GM12878 (cell line): Measurements from ENCODE around the gene SNCB.

ENCODE experiments used
- CHD2 ChIP-seq: IDR thresholded peaks from 2 replicates; pipeline ENCODE4 v1.6.1; 2011; ENCODE audit warnings: low read depth, low read length, improper control_type of control experiment, borderline replicate concordance
- MYC ChIP-seq: IDR thresholded peaks from 2 replicates; pipeline ENCODE4 v1.6.1; 2011; ENCODE audit warnings: mild to moderate bottlenecking, low read length, moderate library complexity, inconsistent platforms; ENCODE audit not compliant: insufficient read depth, insufficient replicate concordance, insufficient read length, severe bottlenecking
- NBN ChIP-seq: fragments of 450-650 bp; IDR thresholded peaks from 2 replicates; pipeline ENCODE4 v1.6.1; 2016
- TCF7 ChIP-seq: IDR thresholded peaks from 2 replicates; pipeline ENCODE4 v1.6.1; 2014; ENCODE audit warnings: antibody characterized with exemption, borderline replicate concordance
- YY1 ChIP-seq: IDR thresholded peaks from 2 replicates; pipeline ENCODE4 v1.6.1; 2011; ENCODE audit warnings: low read depth, mild to moderate bottlenecking, low read length
- ZNF207 ChIP-seq: fragments of 450-650 bp; IDR thresholded peaks from 2 replicates; pipeline ENCODE4 v1.6.1; 2014; ENCODE audit warnings: antibody characterized with exemption, mild to moderate bottlenecking, borderline replicate concordance
- TF ChIP-seq, protein P1 (sequence below): fragments of 450-650 bp; IDR thresholded peaks from 2 replicates; pipeline ENCODE4 v1.6.1; 2017; ENCODE audit warnings: antibody characterized with exemption, mild to moderate bottlenecking, moderate library complexity

DNA sequence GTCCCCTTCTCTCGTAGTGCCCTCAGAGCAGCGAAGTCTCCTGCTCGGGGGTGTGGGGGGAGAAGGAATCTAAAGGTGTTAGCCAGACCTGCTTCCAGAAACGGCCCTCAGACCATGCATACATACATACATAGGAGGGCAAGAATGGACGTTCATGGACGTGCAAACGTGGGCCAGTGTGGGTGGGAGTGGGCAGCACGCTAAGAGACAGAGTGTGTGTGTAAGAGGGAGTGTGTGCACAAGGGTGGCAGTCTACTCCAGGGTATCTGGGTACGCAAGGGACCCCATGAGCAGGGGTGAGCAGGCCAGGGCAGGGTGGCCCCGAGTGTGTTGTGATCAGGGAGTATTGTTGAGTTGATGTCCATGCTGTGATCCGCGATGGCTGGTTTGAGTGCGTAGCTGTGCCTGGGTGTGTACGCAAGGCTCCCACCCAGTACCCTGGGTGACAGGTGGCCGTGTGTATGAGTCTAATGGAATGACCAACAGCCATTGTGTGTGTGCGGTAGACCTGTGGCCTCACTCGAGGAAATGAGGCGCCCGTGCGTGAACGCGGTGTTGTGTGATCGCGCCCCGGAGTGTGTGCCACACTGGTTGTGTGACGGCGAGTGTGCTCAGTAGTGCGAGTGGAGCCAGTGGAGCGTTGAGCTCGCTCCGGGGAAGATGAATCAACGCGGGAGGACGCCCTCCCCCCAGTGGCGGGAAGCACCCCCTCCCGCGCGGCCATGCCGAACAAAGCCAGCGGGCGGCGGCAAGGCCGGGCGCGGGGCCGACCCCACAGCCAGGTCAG is 21.2 kb downstream of the SNCB start:
- TF ChIP-seq NBN (no peak), CHD2 (no peak), TCF7 (no peak), YY1 (no peak), ZNF207 (no peak), MYC (no peak)
- TF ChIP-seq, protein P1, sequence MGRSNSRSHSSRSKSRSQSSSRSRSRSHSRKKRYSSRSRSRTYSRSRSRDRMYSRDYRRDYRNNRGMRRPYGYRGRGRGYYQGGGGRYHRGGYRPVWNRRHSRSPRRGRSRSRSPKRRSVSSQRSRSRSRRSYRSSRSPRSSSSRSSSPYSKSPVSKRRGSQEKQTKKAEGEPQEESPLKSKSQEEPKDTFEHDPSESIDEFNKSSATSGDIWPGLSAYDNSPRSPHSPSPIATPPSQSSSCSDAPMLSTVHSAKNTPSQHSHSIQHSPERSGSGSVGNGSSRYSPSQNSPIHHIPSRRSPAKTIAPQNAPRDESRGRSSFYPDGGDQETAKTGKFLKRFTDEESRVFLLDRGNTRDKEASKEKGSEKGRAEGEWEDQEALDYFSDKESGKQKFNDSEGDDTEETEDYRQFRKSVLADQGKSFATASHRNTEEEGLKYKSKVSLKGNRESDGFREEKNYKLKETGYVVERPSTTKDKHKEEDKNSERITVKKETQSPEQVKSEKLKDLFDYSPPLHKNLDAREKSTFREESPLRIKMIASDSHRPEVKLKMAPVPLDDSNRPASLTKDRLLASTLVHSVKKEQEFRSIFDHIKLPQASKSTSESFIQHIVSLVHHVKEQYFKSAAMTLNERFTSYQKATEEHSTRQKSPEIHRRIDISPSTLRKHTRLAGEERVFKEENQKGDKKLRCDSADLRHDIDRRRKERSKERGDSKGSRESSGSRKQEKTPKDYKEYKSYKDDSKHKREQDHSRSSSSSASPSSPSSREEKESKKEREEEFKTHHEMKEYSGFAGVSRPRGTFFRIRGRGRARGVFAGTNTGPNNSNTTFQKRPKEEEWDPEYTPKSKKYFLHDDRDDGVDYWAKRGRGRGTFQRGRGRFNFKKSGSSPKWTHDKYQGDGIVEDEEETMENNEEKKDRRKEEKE = no peak
